Erythroblast (primary cell): ENCODE data around the gene KRT10.

Experiments used
- GATA1 ChIP-seq: IDR thresholded peaks from 2 replicates; pipeline ENCODE4 v1.6.1; 2011; ENCODE audit warnings: low read depth, mild to moderate bottlenecking, control low read depth, low read length, moderate library complexity
- POLR2A ChIP-seq: IDR thresholded peaks from 2 replicates; pipeline ENCODE4 v1.6.1; 2011; ENCODE audit warnings: mild to moderate bottlenecking, low read length

- TF ChIP-seq POLR2A: no peak
- TF ChIP-seq GATA1: no peak
Measured at GRCh38 chr17:40870136-40870535, 47.7 kb upstream of the KRT10 start.
